HG02759 (cell line): ENCODE measurements around the gene VPS39.

Source experiments
- ATAC-seq: cut with Tn5 transposase; IDR thresholded peaks from one replicate; pipeline ENCODE4 v1.9.1; 2021; ENCODE audit warnings: mild to moderate bottlenecking, moderate library complexity; ENCODE audit not compliant: unreplicated experiment

Gene VPS39

DNA sequence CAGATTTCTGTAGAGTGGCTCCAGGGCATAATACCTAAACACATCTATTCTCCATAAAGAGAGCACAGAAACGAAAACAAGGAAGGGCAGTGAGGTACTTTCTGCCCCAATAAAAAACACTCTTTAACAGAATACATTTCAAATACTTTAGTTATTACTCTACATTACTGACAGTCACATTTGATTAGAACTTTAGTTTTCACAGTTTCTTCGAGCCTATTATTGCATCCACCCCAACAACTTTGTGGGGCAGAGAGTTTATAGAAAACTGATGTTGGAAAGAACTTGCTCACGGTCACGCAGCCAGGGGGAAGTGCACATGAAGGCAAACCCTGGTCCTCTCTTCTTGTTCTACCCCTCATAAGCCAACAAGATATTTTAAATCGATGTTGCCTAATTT lies 9.0 kb downstream of the VPS39 start:
- ATAC-seq, result no peak

- no peak for ATAC-seq
Observed at GRCh38 chr15:42198516-42198915, 9.6 kb downstream of the VPS39 start.

- no peak for ATAC-seq
Observed at GRCh38 chr15:42194513-42194912, 13.6 kb downstream of the VPS39 start.

DNA sequence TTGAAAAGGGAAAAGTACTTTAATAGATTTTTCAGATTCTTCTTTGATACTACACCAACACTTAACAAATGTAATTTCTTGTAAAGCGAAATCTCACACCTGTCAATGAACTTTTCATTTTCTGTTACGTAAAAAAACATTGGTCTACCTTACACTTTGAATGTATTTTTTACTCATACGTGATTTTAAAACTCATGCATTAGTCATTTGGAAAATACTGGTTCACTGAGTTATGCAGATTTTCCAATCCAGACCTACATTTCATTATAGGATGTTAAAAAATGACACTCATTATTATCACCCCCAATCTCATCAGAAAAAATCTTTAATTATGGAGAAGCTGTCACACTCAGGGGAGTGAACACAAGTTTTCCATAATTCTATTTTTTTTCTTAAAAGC lies 14.7 kb downstream of the VPS39 start:
- ATAC-seq, result no peak

DNA sequence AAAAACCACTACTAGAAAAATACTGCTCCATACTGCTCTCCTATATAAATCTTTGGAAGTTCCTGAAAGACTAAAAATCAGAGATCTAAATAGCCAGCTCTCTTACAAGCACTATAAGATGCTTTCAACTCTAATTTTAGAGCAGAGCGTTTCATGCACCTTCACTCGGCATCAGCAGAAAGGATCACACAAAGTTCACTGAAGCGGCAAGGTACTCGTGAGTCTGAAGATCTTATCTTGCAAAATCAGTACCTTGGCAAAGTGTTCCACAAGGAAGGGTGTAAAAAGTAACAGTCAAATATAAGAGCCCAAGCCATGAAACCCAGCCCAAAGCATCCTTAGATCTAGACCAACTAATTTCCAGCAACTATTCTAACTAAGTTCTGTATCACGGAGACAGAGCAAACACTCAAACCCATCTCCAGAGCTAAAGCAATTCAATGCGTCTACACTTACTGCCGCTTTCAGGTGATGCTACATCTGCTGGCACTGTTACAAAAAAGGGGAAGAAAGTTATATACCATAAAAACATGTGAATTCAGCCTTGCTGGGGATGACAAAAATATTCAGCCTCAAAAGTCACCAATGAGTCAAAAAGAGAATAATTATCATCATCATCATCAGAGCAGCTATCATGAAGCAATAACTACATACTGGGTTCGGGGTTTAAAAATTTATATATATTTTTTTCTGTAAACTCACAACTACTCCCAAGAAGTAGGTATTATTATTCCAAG lies 16.3 kb downstream of the VPS39 start:
- ATAC-seq, result no peak

- no peak for ATAC-seq
Observed at GRCh38 chr15:42190370-42190769, 17.7 kb downstream of the VPS39 start.

GRCh38 chr15:42185801-42186200 lies 22.3 kb downstream of the VPS39 start:
- no peak for ATAC-seq

DNA sequence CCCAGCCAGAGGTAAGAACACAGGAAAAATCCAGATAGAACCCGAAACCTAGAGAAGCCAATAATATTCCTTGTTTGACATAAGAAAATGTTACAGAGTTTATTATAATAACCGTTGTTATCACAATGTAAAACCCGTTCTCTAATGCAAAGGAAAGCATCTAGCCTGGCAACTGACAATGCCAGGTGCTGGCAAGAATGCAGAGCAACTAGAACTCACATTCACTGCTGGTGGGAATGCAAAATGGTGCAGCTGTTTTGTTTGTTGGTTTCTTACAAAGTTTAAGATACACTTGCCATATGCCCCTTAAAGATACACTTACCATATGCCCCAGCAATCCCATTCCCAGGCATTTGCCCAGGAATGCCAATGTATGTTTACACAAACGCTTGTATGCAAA lies 23.4 kb downstream of the VPS39 start:
- ATAC-seq, result no peak

DNA sequence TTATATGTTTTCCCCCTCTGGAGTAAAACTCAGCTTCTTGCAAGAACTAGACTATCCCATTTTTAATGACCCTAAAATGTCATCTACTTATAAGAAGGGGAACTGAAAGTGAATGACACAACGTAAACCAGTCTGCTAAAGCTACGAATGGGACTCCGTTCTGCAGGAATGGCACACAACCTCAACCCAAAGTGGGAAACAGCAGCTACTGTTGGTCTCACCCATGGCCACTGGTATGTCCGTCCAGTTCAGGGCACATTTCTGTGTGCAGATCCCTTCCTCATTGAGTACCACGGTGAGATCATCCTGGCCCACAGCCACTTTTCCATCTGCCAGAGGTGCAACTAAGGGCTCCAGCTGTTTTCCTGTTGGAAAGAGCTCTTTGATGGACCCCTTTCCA lies 23.8 kb downstream of the VPS39 start:
- no peak for ATAC-seq

DNA sequence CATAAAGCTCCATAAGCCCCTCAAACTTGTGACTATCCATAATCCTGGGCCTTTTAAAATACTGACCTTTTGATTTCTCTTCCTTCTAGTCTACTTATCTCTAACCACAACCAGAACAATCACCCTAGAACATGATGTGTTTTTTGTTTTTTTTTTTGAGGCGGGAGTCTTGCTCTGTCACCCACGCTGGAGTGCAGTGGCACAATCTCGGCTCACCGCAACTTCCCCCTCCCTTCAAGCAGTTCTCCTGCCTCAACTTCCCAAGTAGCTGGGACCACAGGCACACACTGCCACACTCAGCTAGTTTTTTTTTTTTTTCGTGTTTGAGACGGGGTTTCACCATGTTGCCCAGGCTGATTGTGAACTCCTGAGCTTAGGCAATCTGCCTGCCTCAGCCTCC lies 25.1 kb downstream of the VPS39 start:
- no peak for ATAC-seq

- no peak for ATAC-seq
Observed at GRCh38 chr15:42182328-42182886, 25.7 kb downstream of the VPS39 start.

DNA sequence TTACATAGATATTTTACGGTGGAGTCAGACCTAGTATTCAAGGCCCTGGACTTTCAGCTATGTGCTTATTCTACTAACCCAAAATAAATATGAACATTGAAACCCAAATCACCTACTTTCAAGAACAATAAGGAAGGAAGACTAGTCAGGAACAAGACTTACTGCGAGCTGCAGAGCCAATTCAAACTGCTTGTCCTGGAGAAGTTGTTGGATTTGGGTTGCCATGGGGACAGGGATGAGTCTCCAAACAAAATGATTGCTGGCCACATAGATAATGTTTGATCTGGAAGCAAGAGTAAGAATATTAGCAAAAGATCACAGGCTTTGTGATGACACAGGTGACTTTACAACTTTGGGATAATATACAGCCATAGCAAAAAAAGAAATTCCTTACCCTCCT lies 30.0 kb downstream of the VPS39 start:
- no peak for ATAC-seq

GRCh38 chr15:42175671-42176070 lies 32.4 kb downstream of the VPS39 start:
- no peak for ATAC-seq

- no peak for ATAC-seq
Observed at GRCh38 chr15:42172475-42172874, 35.6 kb downstream of the VPS39 start.

DNA sequence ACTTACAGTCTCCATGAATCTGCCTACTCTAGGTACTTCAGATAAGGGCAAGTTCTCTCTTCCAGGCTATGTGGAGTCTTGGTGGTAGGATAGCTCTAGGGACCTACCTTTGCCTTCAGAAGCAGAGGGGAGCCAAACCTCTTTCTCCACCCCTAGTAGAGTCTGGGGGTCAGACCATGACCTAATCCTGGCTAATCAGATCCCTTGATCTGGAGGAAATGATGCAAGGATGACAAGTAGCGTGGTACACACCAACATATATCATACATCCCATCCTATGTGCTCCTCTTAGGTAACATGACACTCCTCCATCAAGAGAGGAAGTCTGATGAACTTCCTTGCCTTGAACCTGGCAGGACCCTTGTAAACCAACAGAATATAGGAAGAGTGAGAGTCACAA lies 36.3 kb downstream of the VPS39 start:
- no peak for ATAC-seq

DNA sequence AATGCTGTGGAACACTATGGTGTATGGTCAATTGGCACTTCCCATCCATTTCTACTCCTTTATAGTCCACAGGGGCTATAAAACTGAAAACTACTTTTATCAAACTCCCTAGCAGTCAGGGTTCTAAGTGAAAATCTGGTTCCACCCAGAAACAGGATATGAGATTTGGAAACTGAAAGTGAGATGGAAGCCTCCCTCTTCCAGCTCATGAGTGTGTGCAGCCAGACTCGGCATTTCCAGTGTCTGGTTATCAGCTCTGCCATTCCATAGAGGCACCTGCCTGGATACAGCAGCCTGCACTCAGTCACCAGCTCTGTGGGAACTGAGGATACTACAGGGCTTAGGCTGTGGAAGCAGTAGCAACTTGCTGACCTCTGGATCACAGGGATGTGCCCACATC lies 37.0 kb downstream of the VPS39 start:
- ATAC-seq, result no peak

GRCh38 chr15:42166225-42166940 lies 41.7 kb downstream of the VPS39 start:
- no peak for ATAC-seq

- ATAC-seq, result no peak
Observed at GRCh38 chr15:42165106-42165505, 43.0 kb downstream of the VPS39 start.

- ATAC-seq, result no peak
Observed at GRCh38 chr15:42163947-42164550, 44.1 kb downstream of the VPS39 start.

DNA sequence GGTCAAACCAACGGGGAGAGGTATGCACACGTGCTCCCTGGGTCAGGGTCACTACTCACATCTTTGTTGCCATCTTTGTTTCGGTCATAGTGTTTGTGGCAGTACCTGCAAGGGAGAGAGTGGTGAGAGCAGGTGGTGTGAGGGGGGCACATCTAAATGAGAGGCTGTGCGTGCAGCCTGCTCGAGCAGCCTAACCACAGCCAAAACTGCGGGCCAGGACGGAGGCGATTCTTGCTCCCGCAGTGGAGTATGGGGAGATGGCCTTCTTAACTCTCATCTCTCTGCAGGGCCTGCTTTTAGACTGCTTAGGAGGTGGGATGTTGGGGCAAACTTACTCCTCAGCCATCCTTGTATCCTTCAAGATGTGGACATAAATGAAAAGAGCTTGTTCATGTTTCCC lies 44.8 kb downstream of the VPS39 start:
- no peak for ATAC-seq

GRCh38 chr15:42160136-42160535 lies 48.0 kb downstream of the VPS39 start:
- ATAC-seq, result no peak
